Choroid plexus epithelial cell (primary cell): ENCODE data around the gene OR8S1.
"Not testable (repeated sequence)": the region's sequence is repeated elsewhere in the genome, so short reads cannot be mapped to it uniquely, and the experiment has no call there.

ENCODE experiments used
- DNase-seq: peaks from one replicate; pipeline ENCODE4 v3.0.0-alpha.2; 2010; ENCODE audit warnings: low read depth
- H3K4me3 ChIP-seq: 2 replicates; pipeline ENCODE4 v1.5.1; 2011; ENCODE audit warnings: low read depth, mild to moderate bottlenecking, control low read depth, low read length, moderate library complexity
- TF ChIP-seq, protein P1 (sequence below): conservative IDR thresholded peaks from 2 replicates; pipeline ENCODE4 v1.5.1; 2011; ENCODE audit warnings: low read depth, mild to moderate bottlenecking, control low read depth, inconsistent platforms, low read length, moderate library complexity

The OR8S1 gene

DNA sequence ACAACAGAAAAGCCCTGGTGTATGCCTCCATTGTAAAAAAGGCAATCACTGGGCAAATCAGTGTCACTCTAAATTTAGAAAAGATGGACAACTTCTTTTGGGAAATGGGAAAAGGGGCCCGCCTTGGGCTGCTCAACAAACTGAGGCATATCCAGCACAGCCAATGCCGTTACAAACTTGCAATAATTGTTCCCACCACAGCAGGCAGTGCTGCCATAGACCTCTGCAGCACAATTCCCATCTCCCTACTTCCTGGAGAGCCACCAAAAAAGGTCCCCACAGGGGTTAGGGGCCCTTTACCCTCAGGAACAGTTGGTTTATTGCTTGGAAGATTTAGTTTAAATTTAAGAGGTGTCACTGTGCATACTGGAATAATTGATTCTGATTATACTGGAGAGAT lies 16.4 kb upstream of the OR8S1 start:
- no peak overlapping the region for H3K4me3 ChIP-seq
- DNase-seq, result no peak
- TF ChIP-seq, protein P1, sequence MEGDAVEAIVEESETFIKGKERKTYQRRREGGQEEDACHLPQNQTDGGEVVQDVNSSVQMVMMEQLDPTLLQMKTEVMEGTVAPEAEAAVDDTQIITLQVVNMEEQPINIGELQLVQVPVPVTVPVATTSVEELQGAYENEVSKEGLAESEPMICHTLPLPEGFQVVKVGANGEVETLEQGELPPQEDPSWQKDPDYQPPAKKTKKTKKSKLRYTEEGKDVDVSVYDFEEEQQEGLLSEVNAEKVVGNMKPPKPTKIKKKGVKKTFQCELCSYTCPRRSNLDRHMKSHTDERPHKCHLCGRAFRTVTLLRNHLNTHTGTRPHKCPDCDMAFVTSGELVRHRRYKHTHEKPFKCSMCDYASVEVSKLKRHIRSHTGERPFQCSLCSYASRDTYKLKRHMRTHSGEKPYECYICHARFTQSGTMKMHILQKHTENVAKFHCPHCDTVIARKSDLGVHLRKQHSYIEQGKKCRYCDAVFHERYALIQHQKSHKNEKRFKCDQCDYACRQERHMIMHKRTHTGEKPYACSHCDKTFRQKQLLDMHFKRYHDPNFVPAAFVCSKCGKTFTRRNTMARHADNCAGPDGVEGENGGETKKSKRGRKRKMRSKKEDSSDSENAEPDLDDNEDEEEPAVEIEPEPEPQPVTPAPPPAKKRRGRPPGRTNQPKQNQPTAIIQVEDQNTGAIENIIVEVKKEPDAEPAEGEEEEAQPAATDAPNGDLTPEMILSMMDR, result no peak

DNA sequence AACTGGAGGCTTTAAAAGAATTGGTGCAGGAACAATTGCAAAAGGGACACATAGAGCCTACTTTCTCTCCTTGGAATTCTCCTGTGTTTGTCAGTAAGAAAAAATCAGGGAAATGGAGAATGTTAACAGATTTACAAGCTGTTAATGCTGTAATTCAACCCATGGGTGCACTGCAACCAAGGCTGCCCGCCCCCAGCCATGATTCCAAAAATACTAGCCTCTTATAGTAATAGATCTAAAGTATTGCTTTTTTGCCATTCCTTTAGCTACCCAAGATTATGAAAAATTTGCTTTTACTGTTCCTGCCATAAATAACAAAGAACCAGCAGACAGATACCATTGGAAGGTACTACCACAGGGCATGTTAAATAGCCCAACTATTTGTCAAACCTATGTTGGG lies 15.3 kb upstream of the OR8S1 start:
- H3K4me3 ChIP-seq, result no peak overlapping the region
- no peak for DNase-seq
- TF ChIP-seq, protein P1, result no peak

DNA sequence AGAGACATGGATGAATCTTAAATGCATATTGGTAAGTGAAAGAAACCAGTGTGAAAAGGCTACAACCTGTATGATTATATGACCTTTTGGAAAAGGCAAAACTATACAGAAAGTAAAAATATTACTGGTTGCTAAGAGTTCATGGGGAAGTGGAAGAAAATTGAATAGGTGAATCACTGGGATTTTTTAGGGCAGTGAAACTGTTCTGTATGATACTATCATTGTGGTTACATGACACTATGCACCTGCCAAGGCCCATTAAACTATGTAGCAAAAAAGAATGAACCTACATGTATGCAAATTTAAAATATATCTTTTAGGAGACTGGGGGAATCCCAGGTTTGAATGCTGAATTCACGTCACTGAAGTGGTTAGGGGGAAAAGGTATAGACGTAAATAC lies 12.6 kb upstream of the OR8S1 start:
- TF ChIP-seq, protein P1, result no peak

DNA sequence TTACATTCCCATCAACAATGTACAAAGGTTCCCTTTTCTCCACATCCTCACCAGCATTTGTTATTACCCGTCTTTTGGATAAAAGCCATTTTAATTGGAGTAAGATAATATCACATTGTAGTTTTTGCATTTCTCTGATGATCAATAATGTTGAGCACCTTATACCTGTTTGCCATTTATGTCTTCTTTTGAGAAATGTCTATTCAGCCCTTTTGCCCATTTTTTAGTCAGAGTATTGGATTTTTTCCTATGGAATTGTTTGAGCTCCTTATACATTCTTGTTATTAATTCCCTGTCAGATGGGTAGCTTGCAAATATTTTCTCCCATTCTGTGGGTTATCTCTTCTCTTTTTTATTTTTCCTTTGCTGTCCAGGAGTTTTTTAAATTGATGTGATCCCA lies 10.7 kb upstream of the OR8S1 start:
- H3K4me3 ChIP-seq, result no peak overlapping the region
- DNase-seq, result no peak
- TF ChIP-seq, protein P1, result no peak

More for the DNA sequence above, 12.6 kb upstream of the OR8S1 start:
- H3K4me3 ChIP-seq, result no peak overlapping the region
- no peak for DNase-seq

DNA sequence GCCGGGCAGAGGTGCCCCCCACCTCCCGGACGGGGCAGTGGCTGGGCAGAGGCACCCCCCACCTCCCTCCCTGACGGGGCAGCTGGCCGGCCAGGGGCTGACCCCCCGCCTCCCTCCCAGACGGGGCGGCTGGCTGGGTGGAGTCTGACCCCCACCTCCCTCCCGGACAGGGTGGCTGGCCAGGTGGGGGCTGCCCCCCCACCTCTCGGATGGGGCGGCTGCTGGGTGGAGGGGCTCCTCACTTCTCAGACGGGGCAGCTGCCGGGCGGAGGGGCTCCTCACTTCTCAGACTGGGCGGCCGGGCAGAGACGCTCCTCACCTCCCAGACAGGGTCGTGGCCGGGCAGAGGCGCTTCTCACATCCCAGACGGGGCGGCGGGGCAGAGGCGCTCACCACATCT lies 5.1 kb upstream of the OR8S1 start:
- DNase-seq, H3K4me3 ChIP-seq: not testable (repeated sequence)

DNA sequence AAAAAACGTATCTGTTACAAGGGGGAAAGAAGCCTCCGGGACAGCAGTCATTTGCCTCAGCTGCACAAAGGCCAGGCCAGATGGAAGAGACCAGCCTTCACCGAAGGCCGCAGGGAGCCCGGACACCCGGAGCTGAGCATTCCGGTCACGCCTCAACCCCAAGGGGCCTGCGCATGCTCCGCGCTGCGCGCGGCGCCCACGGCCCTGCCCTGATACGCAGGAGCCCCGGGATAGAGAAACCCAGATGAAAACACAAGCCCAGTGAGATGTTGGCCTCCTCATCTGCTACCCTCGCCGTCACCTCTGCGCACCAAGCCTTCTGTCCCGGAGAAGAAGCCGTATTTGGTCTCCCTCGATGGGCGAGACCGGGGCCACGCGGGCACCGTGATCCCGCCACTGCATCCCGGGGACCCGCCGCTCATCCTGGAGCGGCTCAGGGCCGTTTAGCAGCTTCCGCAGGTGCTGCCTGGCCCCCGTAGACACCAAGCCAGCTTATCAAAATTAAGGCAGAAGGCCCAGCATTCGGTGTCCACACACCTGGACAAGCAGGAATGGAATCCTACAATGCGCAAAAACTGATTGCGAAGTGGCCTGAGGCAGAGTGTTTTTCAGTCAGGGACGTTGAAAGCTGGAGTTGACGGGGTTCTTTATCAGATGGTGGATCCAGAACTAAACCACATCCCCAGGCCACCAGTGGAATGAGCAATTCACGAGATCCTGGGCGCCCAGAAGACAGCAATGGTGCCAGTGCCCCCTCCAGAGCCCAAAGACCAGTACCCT lies 2.6 kb downstream of the OR8S1 start:
- TF ChIP-seq, protein P1, result no peak
- no peak for DNase-seq
- H3K4me3 ChIP-seq, result no peak overlapping the region

DNA sequence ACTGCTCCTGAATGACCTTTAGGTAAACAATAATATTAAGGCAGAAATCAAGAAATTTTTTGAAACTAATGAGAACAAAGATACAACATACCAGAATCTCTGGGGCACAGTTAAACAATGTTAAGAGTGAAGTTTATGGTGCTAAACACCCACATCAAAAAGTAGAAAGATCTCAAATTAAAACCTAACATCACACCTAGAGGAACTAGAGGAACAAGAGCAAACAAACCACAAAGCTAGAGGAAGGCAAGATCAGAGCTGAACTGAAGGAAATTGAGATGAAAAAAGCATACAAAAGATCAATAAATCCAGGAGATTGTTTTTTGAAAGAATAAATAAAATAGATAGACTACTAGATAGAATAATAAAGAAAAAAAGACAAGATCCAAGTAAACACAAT lies 7.2 kb downstream of the OR8S1 start:
- no peak for DNase-seq
- TF ChIP-seq, protein P1, result no peak
- H3K4me3 ChIP-seq, result no peak overlapping the region
